ENCODE measurements around the gene RALGPS1.

Gene RALGPS1

GRCh38 chr9:126937444-126937843, 22.9 kb downstream of the RALGPS1 start:
- Histone ChIP-seq H3K4me3 (ENCODE audit: severe bottlenecking) (no peak overlapping the region), H3K4me1 (ENCODE audit: insufficient read depth, poor library complexity, severe bottlenecking) (no peaks in the 10 kb centered on the region), H3K27ac (ENCODE audit: poor library complexity, severe bottlenecking) (no peak overlapping the region), H3K36me3 (ENCODE audit: low read depth) (no peaks in the 10 kb centered on the region), H3K27me3 (ENCODE audit: insufficient read depth, poor library complexity, severe bottlenecking) (no peaks in the 10 kb centered on the region), H3K9me3 (ENCODE audit: severe bottlenecking) (no peaks in the 10 kb centered on the region)
- DNase-seq (ENCODE audit: low spot score) (no peak), ATAC-seq (ENCODE audit: low read depth) (no peak)
- no peak for TF ChIP-seq CTCF (IDR thresholded peaks at IDR 0.05; ENCODE audit: poor library complexity, severe bottlenecking)

- Histone ChIP-seq H3K27ac (ENCODE audit: poor library complexity, severe bottlenecking) (no peak overlapping the region), H3K9me3 (ENCODE audit: severe bottlenecking) (no peaks in the 10 kb centered on the region), H3K27me3 (ENCODE audit: insufficient read depth, poor library complexity, severe bottlenecking) (no peaks in the 10 kb centered on the region), H3K4me3 (ENCODE audit: severe bottlenecking) (no peak overlapping the region), H3K36me3 (ENCODE audit: low read depth) (no peaks in the 10 kb centered on the region), H3K4me1 (ENCODE audit: insufficient read depth, poor library complexity, severe bottlenecking) (no peaks in the 10 kb centered on the region)
- TF ChIP-seq CTCF (IDR thresholded peaks at IDR 0.05; ENCODE audit: poor library complexity, severe bottlenecking) = no peak
- ATAC-seq (ENCODE audit: low read depth) (no peak), DNase-seq (ENCODE audit: low spot score) (no peak)
Measured at GRCh38 chr9:126938327-126938726, 23.7 kb downstream of the RALGPS1 start.

GRCh38 chr9:126939821-126940221, 25.2 kb downstream of the RALGPS1 start:
- no peak for TF ChIP-seq CTCF (IDR thresholded peaks at IDR 0.05; ENCODE audit: poor library complexity, severe bottlenecking)
- H3K4me3 ChIP-seq (ENCODE audit: severe bottlenecking) = no peak overlapping the region
- H3K27me3 ChIP-seq (ENCODE audit: insufficient read depth, poor library complexity, severe bottlenecking) = no peaks in the 10 kb centered on the region
- ATAC-seq (ENCODE audit: low read depth) = no peak
- no peak overlapping the region for H3K27ac ChIP-seq (ENCODE audit: poor library complexity, severe bottlenecking)
- H3K36me3 ChIP-seq (ENCODE audit: low read depth) = no peaks in the 10 kb centered on the region
- no peak for DNase-seq (ENCODE audit: low spot score)
- no peaks in the 10 kb centered on the region for H3K9me3 ChIP-seq (ENCODE audit: severe bottlenecking)
- no peaks in the 10 kb centered on the region for H3K4me1 ChIP-seq (ENCODE audit: insufficient read depth, poor library complexity, severe bottlenecking)

- ATAC-seq (ENCODE audit: low read depth) (no peak), DNase-seq (ENCODE audit: low spot score) (no peak)
- TF ChIP-seq CTCF (IDR thresholded peaks at IDR 0.05; ENCODE audit: poor library complexity, severe bottlenecking) = no peak
- Histone ChIP-seq H3K4me3 (ENCODE audit: severe bottlenecking) (no peak overlapping the region), H3K9me3 (ENCODE audit: severe bottlenecking) (no peaks in the 10 kb centered on the region), H3K27ac (ENCODE audit: poor library complexity, severe bottlenecking) (no peak overlapping the region), H3K27me3 (ENCODE audit: insufficient read depth, poor library complexity, severe bottlenecking) (no peaks in the 10 kb centered on the region), H3K4me1 (ENCODE audit: insufficient read depth, poor library complexity, severe bottlenecking) (no peaks in the 10 kb centered on the region), H3K36me3 (ENCODE audit: low read depth) (no peaks in the 10 kb centered on the region)
Measured at GRCh38 chr9:126942399-126942798, 27.8 kb downstream of the RALGPS1 start.

GRCh38 chr9:126945682-126946081, 31.1 kb downstream of the RALGPS1 start:
- no peaks in the 10 kb centered on the region for H3K27me3 ChIP-seq (ENCODE audit: insufficient read depth, poor library complexity, severe bottlenecking)
- ATAC-seq (ENCODE audit: low read depth) (no peak), DNase-seq (ENCODE audit: low spot score) (no peak)
- no peaks in the 10 kb centered on the region for H3K4me1 ChIP-seq (ENCODE audit: insufficient read depth, poor library complexity, severe bottlenecking)
- no peak overlapping the region for H3K4me3 ChIP-seq (ENCODE audit: severe bottlenecking)
- H3K36me3 ChIP-seq (ENCODE audit: low read depth) = no peaks in the 10 kb centered on the region
- TF ChIP-seq CTCF (IDR thresholded peaks at IDR 0.05; ENCODE audit: poor library complexity, severe bottlenecking) = no peak
- H3K27ac ChIP-seq (ENCODE audit: poor library complexity, severe bottlenecking) = no peak overlapping the region
- H3K9me3 ChIP-seq (ENCODE audit: severe bottlenecking) = no peaks in the 10 kb centered on the region
